GM23338 (cell line): Measurements from ENCODE around the gene BHLHE23. TPM values are rescaled to one million over a fixed set of nuclear protein-coding genes. Genes with fewer than 3 reads are reported as not detected.

Experiments
- ATAC-seq: fragments of 200-7000 bp; cut with Tn5 transposase; 3 replicates; pipeline ENCODE4 v1.9.1; 2020
- DNase-seq: peaks from one replicate; pipeline ENCODE4 v3.0.0-alpha.2; 2015; ENCODE audit warnings: low spot score
- H2AFZ ChIP-seq: fragments of 200-600 bp; sonication (generic); 2 replicates; pipeline ENCODE4 v1.8.0; 2016; ENCODE audit warnings: antibody characterized with exemption, mild to moderate bottlenecking, moderate library complexity
- H3F3A ChIP-seq: fragments of 200-600 bp; sonication (generic); replicated peaks from 2 replicates; pipeline ENCODE4 v1.8.0; 2017; ENCODE audit warnings: antibody characterized with exemption, mixed run types, low read depth
- H3K27ac ChIP-seq: fragments of 200-600 bp; sonication (generic); 2 replicates; pipeline ENCODE4 v1.6.1; 2016; ENCODE audit warnings: low read depth
- H3K27me3 ChIP-seq: fragments of 200-600 bp; sonication (generic); 2 replicates; pipeline ENCODE4 v1.8.0; 2016; ENCODE audit warnings: mild to moderate bottlenecking, mixed run types, moderate library complexity; ENCODE audit not compliant: insufficient read depth
- H3K36me3 ChIP-seq: fragments of 200-600 bp; sonication (generic); 2 replicates; pipeline ENCODE4 v1.8.0; 2016; ENCODE audit warnings: mild to moderate bottlenecking; ENCODE audit not compliant: insufficient read depth
- H3K4me1 ChIP-seq: fragments of 200-600 bp; sonication (generic); 2 replicates; pipeline ENCODE4 v1.8.0; 2016; ENCODE audit warnings: mild to moderate bottlenecking, moderate library complexity; ENCODE audit not compliant: insufficient read depth
- H3K4me2 ChIP-seq: fragments of 200-600 bp; sonication (generic); 2 replicates; pipeline ENCODE4 v1.7.1; 2017; ENCODE audit warnings: mixed run types
- H3K4me3 ChIP-seq: fragments of 200-600 bp; sonication (generic); 2 replicates; pipeline ENCODE4 v1.6.1; 2016; ENCODE audit warnings: mixed run types
- H3K79me2 ChIP-seq: fragments of 200-600 bp; sonication (generic); replicated peaks from 2 replicates; pipeline ENCODE4 v1.8.0; 2017; ENCODE audit warnings: mild to moderate bottlenecking; ENCODE audit not compliant: insufficient read depth
- H3K9me2 ChIP-seq: fragments of 200-600 bp; sonication (generic); 2 replicates; pipeline ENCODE4 v1.8.0; 2017; ENCODE audit not compliant: insufficient read depth
- H4K20me1 ChIP-seq: fragments of 200-600 bp; sonication (generic); replicated peaks from 2 replicates; pipeline ENCODE4 v1.8.0; 2017; ENCODE audit warnings: mild to moderate bottlenecking; ENCODE audit not compliant: insufficient read depth
- H3K27ac Mint-ChIP-seq: 2 replicates; pipeline ENCODE4 v1.8.0; 2020; ENCODE audit warnings: inconsistent platforms, mild to moderate bottlenecking, moderate library complexity, mixed read lengths
- H3K27me3 Mint-ChIP-seq: 3 replicates; pipeline ENCODE4 v1.8.0; 2022; ENCODE audit warnings: low read depth, mild to moderate bottlenecking, moderate library complexity, mixed read lengths, inconsistent platforms; ENCODE audit not compliant: insufficient read depth, poor library complexity
- H3K36me3 Mint-ChIP-seq: 3 replicates; pipeline ENCODE4 v1.8.0; 2021; ENCODE audit warnings: low read depth, mild to moderate bottlenecking, inconsistent platforms, moderate library complexity, mixed read lengths
- H3K4me1 Mint-ChIP-seq: 3 replicates; pipeline ENCODE4 v1.8.0; 2020; ENCODE audit warnings: mild to moderate bottlenecking, inconsistent platforms, mixed read lengths
- H3K4me3 Mint-ChIP-seq: 3 replicates; pipeline ENCODE4 v1.8.0; 2021; ENCODE audit warnings: moderate library complexity, mild to moderate bottlenecking, inconsistent platforms, mixed read lengths
- H3K9me3 Mint-ChIP-seq: 3 replicates; pipeline ENCODE4 v1.8.0; 2020; ENCODE audit warnings: moderate library complexity, mild to moderate bottlenecking, inconsistent platforms, mixed read lengths
- CREB1 ChIP-seq: fragments of 250-450 bp; sonication (Bioruptor Pico); IDR thresholded peaks from 2 replicates; pipeline ENCODE4 v1.5.0; 2020; ENCODE audit warnings: low read depth, mild to moderate bottlenecking, moderate library complexity
- CTCF ChIP-seq, 2 experiments: fragments of 200-600 bp in 1 of 2; sonication (generic) in 1 of 2; conservative IDR thresholded peaks; 2 replicates each; pipeline versions ENCODE4 v1.5.1 to v1.6.1; 2016 to 2017; ENCODE audit warnings: antibody characterized with exemption in 2 of 2, low read depth in 2 of 2, mild to moderate bottlenecking in 2 of 2, moderate library complexity in 1 of 2
- ETS1 ChIP-seq: IDR thresholded peaks from 2 replicates; pipeline ENCODE4 v1.6.1; 2016; ENCODE audit warnings: antibody characterized with exemption
- EZH2 ChIP-seq: fragments of 200-600 bp; sonication (generic); IDR thresholded peaks from one replicate; pipeline ENCODE4 v1.8.0; 2017; ENCODE audit warnings: antibody characterized with exemption, mild to moderate bottlenecking, low read depth; ENCODE audit not compliant: unreplicated experiment
- EZH2phosphoT487 ChIP-seq: fragments of 200-600 bp; sonication (generic); IDR thresholded peaks from one replicate; pipeline ENCODE4 v1.8.1; 2018; ENCODE audit warnings: antibody characterized with exemption; ENCODE audit not compliant: unreplicated experiment
- NANOG ChIP-seq: IDR thresholded peaks from 2 replicates; pipeline ENCODE4 v1.6.1; 2016; ENCODE audit warnings: antibody characterized with exemption, borderline replicate concordance
- POLR2AphosphoS5 ChIP-seq: IDR thresholded peaks from 2 replicates; pipeline ENCODE4 v1.6.1; 2016; ENCODE audit warnings: antibody characterized with exemption, low read depth
- ZNF331 ChIP-seq: fragments of 250-450 bp; sonication (Bioruptor Pico); IDR thresholded peaks from 2 replicates; pipeline ENCODE4 v1.5.0; 2020; ENCODE audit warnings: low read depth, mild to moderate bottlenecking, moderate library complexity
- polyA plus RNA-seq: library from polyadenylated mRNA; unstranded; fragments of >200 nt; fragmentation: Nextera tagmentation; extraction: Ambion mirVana; gene quantifications from 2 replicates; pipeline ENCODE4 v1.2.1, GENCODE V29; 2016
- total RNA-seq: library from RNA; depleted of rRNA; stranded (reverse); fragments of >200 nt; shearing (Covaris generic); gene quantifications from 2 replicates; pipeline ENCODE4 v1.2.3, GENCODE V29; 2014
- TF ChIP-seq, protein P1 (sequence below): IDR thresholded peaks from one replicate; pipeline ENCODE4 v1.6.1; 2018; ENCODE audit warnings: antibody characterized with exemption; ENCODE audit not compliant: unreplicated experiment

Gene BHLHE23
- total and polyA plus RNA-seq, 2 experiments from 2014 or later = 0.52 to 5.0 TPM

- H3K27me3 Mint-ChIP-seq = peaks cover 2% of the 10 kb centered on the region
- no peaks in the 10 kb centered on the region for H3K36me3 ChIP-seq
- DNase-seq (no peak), ATAC-seq (no peak)
- H3K79me2 ChIP-seq = no peaks in the 10 kb centered on the region
- H2AFZ ChIP-seq = no peak overlapping the region
- H3K36me3 Mint-ChIP-seq = no peaks in the 10 kb centered on the region
- no peak overlapping the region for H3K27ac Mint-ChIP-seq
- no peak overlapping the region for H3K27ac ChIP-seq
- no peak overlapping the region for H3K4me3 ChIP-seq
- no peaks in the 10 kb centered on the region; the same call in 1 of the 3 replicates for H3K9me3 Mint-ChIP-seq
- TF ChIP-seq ETS1 = no peak
- no peak for TF ChIP-seq EZH2
- no peak for TF ChIP-seq ZNF331
- TF ChIP-seq CREB1 (CRISPR knock-in tag) = no peak
- no peak for TF ChIP-seq POLR2AphosphoS5
- TF ChIP-seq EZH2phosphoT487 = no peak
- TF ChIP-seq, protein P1, sequence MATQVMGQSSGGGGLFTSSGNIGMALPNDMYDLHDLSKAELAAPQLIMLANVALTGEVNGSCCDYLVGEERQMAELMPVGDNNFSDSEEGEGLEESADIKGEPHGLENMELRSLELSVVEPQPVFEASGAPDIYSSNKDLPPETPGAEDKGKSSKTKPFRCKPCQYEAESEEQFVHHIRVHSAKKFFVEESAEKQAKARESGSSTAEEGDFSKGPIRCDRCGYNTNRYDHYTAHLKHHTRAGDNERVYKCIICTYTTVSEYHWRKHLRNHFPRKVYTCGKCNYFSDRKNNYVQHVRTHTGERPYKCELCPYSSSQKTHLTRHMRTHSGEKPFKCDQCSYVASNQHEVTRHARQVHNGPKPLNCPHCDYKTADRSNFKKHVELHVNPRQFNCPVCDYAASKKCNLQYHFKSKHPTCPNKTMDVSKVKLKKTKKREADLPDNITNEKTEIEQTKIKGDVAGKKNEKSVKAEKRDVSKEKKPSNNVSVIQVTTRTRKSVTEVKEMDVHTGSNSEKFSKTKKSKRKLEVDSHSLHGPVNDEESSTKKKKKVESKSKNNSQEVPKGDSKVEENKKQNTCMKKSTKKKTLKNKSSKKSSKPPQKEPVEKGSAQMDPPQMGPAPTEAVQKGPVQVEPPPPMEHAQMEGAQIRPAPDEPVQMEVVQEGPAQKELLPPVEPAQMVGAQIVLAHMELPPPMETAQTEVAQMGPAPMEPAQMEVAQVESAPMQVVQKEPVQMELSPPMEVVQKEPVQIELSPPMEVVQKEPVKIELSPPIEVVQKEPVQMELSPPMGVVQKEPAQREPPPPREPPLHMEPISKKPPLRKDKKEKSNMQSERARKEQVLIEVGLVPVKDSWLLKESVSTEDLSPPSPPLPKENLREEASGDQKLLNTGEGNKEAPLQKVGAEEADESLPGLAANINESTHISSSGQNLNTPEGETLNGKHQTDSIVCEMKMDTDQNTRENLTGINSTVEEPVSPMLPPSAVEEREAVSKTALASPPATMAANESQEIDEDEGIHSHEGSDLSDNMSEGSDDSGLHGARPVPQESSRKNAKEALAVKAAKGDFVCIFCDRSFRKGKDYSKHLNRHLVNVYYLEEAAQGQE = no peak
- TF ChIP-seq NANOG = no peak
- no peak for TF ChIP-seq CTCF (conservative IDR thresholded peaks at IDR 0.05; ENCODE audit: low read depth in 2 of 2)
- no peak overlapping the region for H3K4me2 ChIP-seq
- no peaks in the 10 kb centered on the region for H3K9me2 ChIP-seq
- H3F3A ChIP-seq = peaks cover 2% of the 10 kb centered on the region; the same call in 1 of the 2 replicates
- H3K4me1 Mint-ChIP-seq = peaks cover 12% of the 10 kb centered on the region
- H3K4me1 ChIP-seq = peaks cover 9% of the 10 kb centered on the region
- H3K4me3 Mint-ChIP-seq = no peak overlapping the region
- peaks cover 3% of the 10 kb centered on the region; the same call in 1 of the 2 replicates for H3K27me3 ChIP-seq
- H4K20me1 ChIP-seq = no peaks in the 10 kb centered on the region
These were observed 35.0 kb upstream of the BHLHE23 start for GRCh38 chr20:63041776-63042175.
